ENCODE results near the gene SGIP1.

- TF ChIP-seq CTCF (IDR thresholded peaks at IDR 0.05) (no peak), POLR2A (IDR thresholded peaks at IDR 0.05) (no peak)
Measured at GRCh38 chr1:66654643-66655042, 120.7 kb downstream of the SGIP1 start.
